ENCODE data around the gene COL18A1. TPM values are rescaled to one million over a fixed set of nuclear protein-coding genes. Genes with fewer than 3 reads are reported as not detected.

Gene COL18A1
- total and polyA plus RNA-seq, 4 donors = 44.9 to 308 (median 232) TPM

DNA sequence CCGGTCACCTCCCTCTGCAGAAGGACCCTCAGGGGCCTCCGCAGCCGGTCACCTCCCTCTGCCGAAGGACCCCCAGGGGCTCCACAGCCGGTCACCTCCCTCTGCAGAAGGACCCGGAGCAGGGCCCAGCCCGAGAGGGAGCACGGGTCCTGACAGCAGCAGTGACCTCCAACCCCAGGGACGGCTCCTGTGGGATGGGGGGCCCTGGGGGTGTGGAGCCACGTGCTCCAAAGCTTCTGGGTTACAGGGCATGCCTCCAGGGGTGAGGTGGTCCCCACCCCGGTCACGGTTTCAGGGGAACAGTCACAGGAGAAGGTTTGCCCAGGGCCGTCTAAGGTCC, 97.0 kb downstream of the COL18A1 start:
- H3K4me3 ChIP-seq (ENCODE audit: low read depth in 1 of 3, low read length in 3 of 3) = no peak overlapping the region
- H3K9ac ChIP-seq (ENCODE audit: low read depth in 1 of 2, low read length in 2 of 2) = no peak overlapping the region
- no peak for TF ChIP-seq EGR1 (IDR thresholded peaks at IDR 0.05; ENCODE audit: low read depth in 2 of 2)
- TF ChIP-seq HNF4G (IDR thresholded peaks at IDR 0.05) = no peak
- TF ChIP-seq TAF1 (conservative IDR thresholded peaks at IDR 0.05) = no peak
- TF ChIP-seq, protein P1, sequence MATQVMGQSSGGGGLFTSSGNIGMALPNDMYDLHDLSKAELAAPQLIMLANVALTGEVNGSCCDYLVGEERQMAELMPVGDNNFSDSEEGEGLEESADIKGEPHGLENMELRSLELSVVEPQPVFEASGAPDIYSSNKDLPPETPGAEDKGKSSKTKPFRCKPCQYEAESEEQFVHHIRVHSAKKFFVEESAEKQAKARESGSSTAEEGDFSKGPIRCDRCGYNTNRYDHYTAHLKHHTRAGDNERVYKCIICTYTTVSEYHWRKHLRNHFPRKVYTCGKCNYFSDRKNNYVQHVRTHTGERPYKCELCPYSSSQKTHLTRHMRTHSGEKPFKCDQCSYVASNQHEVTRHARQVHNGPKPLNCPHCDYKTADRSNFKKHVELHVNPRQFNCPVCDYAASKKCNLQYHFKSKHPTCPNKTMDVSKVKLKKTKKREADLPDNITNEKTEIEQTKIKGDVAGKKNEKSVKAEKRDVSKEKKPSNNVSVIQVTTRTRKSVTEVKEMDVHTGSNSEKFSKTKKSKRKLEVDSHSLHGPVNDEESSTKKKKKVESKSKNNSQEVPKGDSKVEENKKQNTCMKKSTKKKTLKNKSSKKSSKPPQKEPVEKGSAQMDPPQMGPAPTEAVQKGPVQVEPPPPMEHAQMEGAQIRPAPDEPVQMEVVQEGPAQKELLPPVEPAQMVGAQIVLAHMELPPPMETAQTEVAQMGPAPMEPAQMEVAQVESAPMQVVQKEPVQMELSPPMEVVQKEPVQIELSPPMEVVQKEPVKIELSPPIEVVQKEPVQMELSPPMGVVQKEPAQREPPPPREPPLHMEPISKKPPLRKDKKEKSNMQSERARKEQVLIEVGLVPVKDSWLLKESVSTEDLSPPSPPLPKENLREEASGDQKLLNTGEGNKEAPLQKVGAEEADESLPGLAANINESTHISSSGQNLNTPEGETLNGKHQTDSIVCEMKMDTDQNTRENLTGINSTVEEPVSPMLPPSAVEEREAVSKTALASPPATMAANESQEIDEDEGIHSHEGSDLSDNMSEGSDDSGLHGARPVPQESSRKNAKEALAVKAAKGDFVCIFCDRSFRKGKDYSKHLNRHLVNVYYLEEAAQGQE (IDR thresholded peaks at IDR 0.05) = no peak
- TF ChIP-seq GABPA (IDR thresholded peaks at IDR 0.05 in 1 of 2, conservative IDR thresholded peaks at IDR 0.05 in 1 of 2) = no peak
- TF ChIP-seq SP1 (IDR thresholded peaks at IDR 0.05) = no peak
- TF ChIP-seq NR2F2 (IDR thresholded peaks at IDR 0.05) = no peak
- TF ChIP-seq, protein P2, sequence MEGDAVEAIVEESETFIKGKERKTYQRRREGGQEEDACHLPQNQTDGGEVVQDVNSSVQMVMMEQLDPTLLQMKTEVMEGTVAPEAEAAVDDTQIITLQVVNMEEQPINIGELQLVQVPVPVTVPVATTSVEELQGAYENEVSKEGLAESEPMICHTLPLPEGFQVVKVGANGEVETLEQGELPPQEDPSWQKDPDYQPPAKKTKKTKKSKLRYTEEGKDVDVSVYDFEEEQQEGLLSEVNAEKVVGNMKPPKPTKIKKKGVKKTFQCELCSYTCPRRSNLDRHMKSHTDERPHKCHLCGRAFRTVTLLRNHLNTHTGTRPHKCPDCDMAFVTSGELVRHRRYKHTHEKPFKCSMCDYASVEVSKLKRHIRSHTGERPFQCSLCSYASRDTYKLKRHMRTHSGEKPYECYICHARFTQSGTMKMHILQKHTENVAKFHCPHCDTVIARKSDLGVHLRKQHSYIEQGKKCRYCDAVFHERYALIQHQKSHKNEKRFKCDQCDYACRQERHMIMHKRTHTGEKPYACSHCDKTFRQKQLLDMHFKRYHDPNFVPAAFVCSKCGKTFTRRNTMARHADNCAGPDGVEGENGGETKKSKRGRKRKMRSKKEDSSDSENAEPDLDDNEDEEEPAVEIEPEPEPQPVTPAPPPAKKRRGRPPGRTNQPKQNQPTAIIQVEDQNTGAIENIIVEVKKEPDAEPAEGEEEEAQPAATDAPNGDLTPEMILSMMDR (IDR thresholded peaks at IDR 0.05; ENCODE audit: low read depth, low read length, missing input control) = no peak
- TF ChIP-seq YY1 (IDR thresholded peaks at IDR 0.05) = no peak
- TF ChIP-seq FOXA2 (IDR thresholded peaks at IDR 0.05) = no peak
- TF ChIP-seq, protein P3, sequence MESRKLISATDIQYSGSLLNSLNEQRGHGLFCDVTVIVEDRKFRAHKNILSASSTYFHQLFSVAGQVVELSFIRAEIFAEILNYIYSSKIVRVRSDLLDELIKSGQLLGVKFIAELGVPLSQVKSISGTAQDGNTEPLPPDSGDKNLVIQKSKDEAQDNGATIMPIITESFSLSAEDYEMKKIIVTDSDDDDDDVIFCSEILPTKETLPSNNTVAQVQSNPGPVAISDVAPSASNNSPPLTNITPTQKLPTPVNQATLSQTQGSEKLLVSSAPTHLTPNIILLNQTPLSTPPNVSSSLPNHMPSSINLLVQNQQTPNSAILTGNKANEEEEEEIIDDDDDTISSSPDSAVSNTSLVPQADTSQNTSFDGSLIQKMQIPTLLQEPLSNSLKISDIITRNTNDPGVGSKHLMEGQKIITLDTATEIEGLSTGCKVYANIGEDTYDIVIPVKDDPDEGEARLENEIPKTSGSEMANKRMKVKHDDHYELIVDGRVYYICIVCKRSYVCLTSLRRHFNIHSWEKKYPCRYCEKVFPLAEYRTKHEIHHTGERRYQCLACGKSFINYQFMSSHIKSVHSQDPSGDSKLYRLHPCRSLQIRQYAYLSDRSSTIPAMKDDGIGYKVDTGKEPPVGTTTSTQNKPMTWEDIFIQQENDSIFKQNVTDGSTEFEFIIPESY (IDR thresholded peaks at IDR 0.05) = no peak
- no peak for TF ChIP-seq RAD21 (IDR thresholded peaks at IDR 0.05)
- TF ChIP-seq, protein P4, sequence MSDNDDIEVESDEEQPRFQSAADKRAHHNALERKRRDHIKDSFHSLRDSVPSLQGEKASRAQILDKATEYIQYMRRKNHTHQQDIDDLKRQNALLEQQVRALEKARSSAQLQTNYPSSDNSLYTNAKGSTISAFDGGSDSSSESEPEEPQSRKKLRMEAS (IDR thresholded peaks at IDR 0.05) = no peak
- no peak for TF ChIP-seq FOXA1 (IDR thresholded peaks at IDR 0.05)
- H3K4me1 ChIP-seq (ENCODE audit: control insufficient read depth in 4 of 4, insufficient read depth in 4 of 4, low read length in 3 of 4) = peaks cover 0 to 16% (median 8%) of the 10 kb centered on the region in 4 donors
- no peak overlapping the region for H3K27ac ChIP-seq (ENCODE audit: low read depth in 1 of 2, low read length in 2 of 2)
- WGBS = 86% methylated on average over 13 of the region's 13 CpGs
- H3K9me3 ChIP-seq (ENCODE audit: control insufficient read depth in 4 of 4, low read length in 3 of 4) = no peaks in the 10 kb centered on the region
- peaks cover 8 to 30% (median 25%) of the 10 kb centered on the region in 4 donors for H3K36me3 ChIP-seq (ENCODE audit: control insufficient read depth in 4 of 4, insufficient read depth in 3 of 4, low read depth in 1 of 4, low read length in 3 of 4)
- no peaks in the 10 kb centered on the region for H3K27me3 ChIP-seq (ENCODE audit: control insufficient read depth in 4 of 4, insufficient read depth in 4 of 4, low read length in 3 of 4)
- DNase-seq (ENCODE audit: low spot score) = no peak

DNA sequence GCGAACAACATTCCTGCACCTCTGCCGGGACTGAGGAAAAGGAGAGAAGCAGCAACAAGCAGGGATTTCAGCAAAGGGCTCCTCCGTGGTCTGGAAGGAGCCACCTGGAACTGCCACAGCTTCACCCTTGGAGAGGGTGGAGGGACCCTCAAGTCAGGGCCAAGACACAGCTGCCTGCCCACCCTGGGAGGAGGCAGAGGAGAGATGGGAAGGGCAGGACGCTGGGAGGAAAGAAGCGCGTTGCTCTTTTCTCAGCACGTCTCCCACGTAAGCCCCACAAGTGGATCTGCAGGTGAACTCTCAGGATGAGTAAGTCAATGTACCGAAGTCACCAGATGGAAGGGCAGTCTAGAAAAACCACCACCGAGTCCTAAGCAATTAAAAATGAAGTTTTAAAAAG, 97.6 kb downstream of the COL18A1 start:
- DNase-seq (ENCODE audit: low spot score) = no peak
- WGBS = 89% methylated on average over 10 of the region's 10 CpGs
- no peak overlapping the region for H3K9ac ChIP-seq (ENCODE audit: low read depth in 1 of 2, low read length in 2 of 2)
- TF ChIP-seq FOXA2 (IDR thresholded peaks at IDR 0.05) = no peak
- TF ChIP-seq HNF4A (conservative IDR thresholded peaks at IDR 0.05) = no peak
- TF ChIP-seq RXRA (IDR thresholded peaks at IDR 0.05) = no peak
- TF ChIP-seq EGR1 (IDR thresholded peaks at IDR 0.05; ENCODE audit: low read depth in 2 of 2) = no peak
- TF ChIP-seq, protein P4 (IDR thresholded peaks at IDR 0.05) = no peak
- TF ChIP-seq, protein P1 (IDR thresholded peaks at IDR 0.05) = no peak
- no peak for TF ChIP-seq JUND (IDR thresholded peaks at IDR 0.05)
- TF ChIP-seq GABPA (IDR thresholded peaks at IDR 0.05 in 1 of 2, conservative IDR thresholded peaks at IDR 0.05 in 1 of 2) = no peak
- TF ChIP-seq YY1 (IDR thresholded peaks at IDR 0.05) = no peak
- no peak for TF ChIP-seq TAF1 (conservative IDR thresholded peaks at IDR 0.05)
- TF ChIP-seq, protein P5, sequence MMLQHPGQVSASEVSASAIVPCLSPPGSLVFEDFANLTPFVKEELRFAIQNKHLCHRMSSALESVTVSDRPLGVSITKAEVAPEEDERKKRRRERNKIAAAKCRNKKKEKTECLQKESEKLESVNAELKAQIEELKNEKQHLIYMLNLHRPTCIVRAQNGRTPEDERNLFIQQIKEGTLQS (IDR thresholded peaks at IDR 0.05) = no peak
- TF ChIP-seq, protein P3 (IDR thresholded peaks at IDR 0.05) = no peak
- no peak for TF ChIP-seq NR2F2 (IDR thresholded peaks at IDR 0.05)

More for the DNA sequence above, 97.6 kb downstream of the COL18A1 start:
- H3K4me1 ChIP-seq (ENCODE audit: control insufficient read depth in 4 of 4, insufficient read depth in 4 of 4, low read length in 3 of 4) = peaks cover 2 to 19% (median 11%) of the 10 kb centered on the region in 4 donors
- peaks cover 6 to 27% (median 23%) of the 10 kb centered on the region in 4 donors for H3K36me3 ChIP-seq (ENCODE audit: control insufficient read depth in 4 of 4, insufficient read depth in 3 of 4, low read depth in 1 of 4, low read length in 3 of 4)
- no peaks in the 10 kb centered on the region for H3K9me3 ChIP-seq (ENCODE audit: control insufficient read depth in 4 of 4, low read length in 3 of 4)
- no peak overlapping the region for H3K4me3 ChIP-seq (ENCODE audit: low read depth in 1 of 3, low read length in 3 of 3)
- H3K27ac ChIP-seq (ENCODE audit: low read depth in 1 of 2, low read length in 2 of 2) = no peak overlapping the region
- no peaks in the 10 kb centered on the region for H3K27me3 ChIP-seq (ENCODE audit: control insufficient read depth in 4 of 4, insufficient read depth in 4 of 4, low read length in 3 of 4)

Measured in liver (tissue), 9 donors.